ENCODE results near the gene LHFPL5. TPM values are rescaled to one million over a fixed set of nuclear protein-coding genes. Genes with fewer than 3 reads are reported as not detected.
A peak's percentile ranks its signal among the peaks of the same experiment; 100 is the strongest.

LHFPL5 gene
- total and polyA plus RNA-seq, 2 of the 13 experiments (the other 11 are each of a cell fraction or from before 2014, with no cell fraction given): 0.03 TPM; not detected in 1

GRCh38 chr6:35776364-35777215 is 28.6 kb upstream of the LHFPL5 start, which contains the start of gene CLPSL2:
CLPSL2 (plus strand) TSS chr6:35776598; CDS start chr6:35776619, 21 bp downstream.
- no peaks in the 10 kb centered on the region for H3K36me3 ChIP-seq (replicated peaks in 1 of 2; ENCODE audit: control insufficient read depth in 1 of 2, insufficient read depth in 2 of 2, low read length in 2 of 2)
- H3K9me3 ChIP-seq (ENCODE audit: low read length): no peaks in the 10 kb centered on the region
- FAIRE-seq: no peak
- peak; percentile 56 for ATAC-seq
- WGBS (ENCODE audit: low lambda C conversion rate): 4% methylated on average over 26 of the region's 56 CpGs
- 0 out of 2 replicates have a peak within 1 kb of the TSS, but pooled peaks have one; percentile 16 for H3K9ac ChIP-seq (ENCODE audit: insufficient read depth, low read depth, low read length)
- no peaks in the 10 kb centered on the region for H4K20me1 ChIP-seq (ENCODE audit: insufficient read depth, low read length)
- peaks cover 6% of the 10 kb centered on the region for H3K4me1 ChIP-seq (ENCODE audit: insufficient read depth, low read length)
- peak within 1 kb of the TSS; percentile 88 for H3K4me2 ChIP-seq (ENCODE audit: low read depth, low read length)
- peak within 1 kb of the TSS; percentile 52 to 72 (median 65) for H3K4me3 ChIP-seq (replicated peaks in 1 of 3; ENCODE audit: insufficient read depth in 1 of 3, low read depth in 2 of 3, low read length in 3 of 3)
- ChIA-PET CTCF (ENCODE audit: low intra/inter-chr PET ratio, low total read pairs) (no interaction called here), POLR2A (no interaction called here)
- H2AFZ ChIP-seq (ENCODE audit: low read length): no peak within 1 kb of the TSS
- in situ Hi-C loops (cut with HindIII; ENCODE audit: extremely low pct_ligation_motif_present, low pct_unique_long_range_greater_than_20kb): no loop called here
- H3K79me2 ChIP-seq (ENCODE audit: insufficient read depth, low read length): no peaks in the 10 kb centered on the region
- H3K27me3 ChIP-seq (ENCODE audit: control insufficient read depth in 1 of 2, insufficient read depth in 2 of 2, low read length in 2 of 2): peaks cover 11 to 55% of the 10 kb centered on the region in 2 experiments
- no peak within 1 kb of the TSS for H3K27ac ChIP-seq (ENCODE audit: extremely low read length, insufficient read depth, low read length)
- intact Hi-C loops (cut with micrococcal nuclease; ENCODE audit: unreplicated experiment): no loop called here
- no peak for DNase-seq (ENCODE audit: low spot score)
- BruUV-seq (replicated peaks): no TSS peak
- TF ChIP-seq MLLT10 (CRISPR knock-in tag; IDR thresholded peaks at IDR 0.05) (no peak), SNRNP70 (IDR thresholded peaks at IDR 0.05; ENCODE audit: low read depth, low read length) (no peak), PTBP1 (IDR thresholded peaks at IDR 0.05; ENCODE audit: low read depth, low read length, poor library complexity, severe bottlenecking) (no peak), GRHL1 (CRISPR knock-in tag; conservative IDR thresholded peaks at IDR 0.05) (no peak), ZKSCAN5 (CRISPR knock-in tag; IDR thresholded peaks at IDR 0.05) (no peak), KLF11 (CRISPR knock-in tag; IDR thresholded peaks at IDR 0.05) (no peak), ZSCAN20 (CRISPR knock-in tag; IDR thresholded peaks at IDR 0.05; ENCODE audit: borderline replicate concordance) (no peak), HNRNPK (IDR thresholded peaks at IDR 0.05; ENCODE audit: low read depth, low read length, poor library complexity, severe bottlenecking) (no peak), ZBTB34 (CRISPR knock-in tag; IDR thresholded peaks at IDR 0.05) (no peak), ZMAT3 (CRISPR knock-in tag; conservative IDR thresholded peaks at IDR 0.05) (no peak), DPF2 (CRISPR knock-in tag; IDR thresholded peaks at IDR 0.05; ENCODE audit: borderline replicate concordance, low read depth) (no peak), GABPB1 (CRISPR knock-in tag; IDR thresholded peaks at IDR 0.05) (peak; percentile 54; the same call in 1 of the 2 replicates), ZBTB7A (CRISPR knock-in tag; IDR thresholded peaks at IDR 0.05) (no peak), PITX1 (CRISPR knock-in tag; IDR thresholded peaks at IDR 0.05) (no peak), ARID4A (CRISPR knock-in tag; IDR thresholded peaks at IDR 0.05; ENCODE audit: borderline replicate concordance) (peak; percentile 32; the same call in 1 of the 2 replicates)
